Karpas-422 (cell line): ENCODE results near the gene FSTL1. TPM values are rescaled to one million over a fixed set of nuclear protein-coding genes. Genes with fewer than 3 reads are reported as not detected.
"Not testable (repeated sequence)": the region's sequence is repeated elsewhere in the genome, so short reads cannot be mapped to it uniquely, and the experiment has no call there.

Experiments
- DNase-seq: peaks from one replicate; pipeline ENCODE4 v3.0.0-alpha.2; 2015
- H2AFZ ChIP-seq: fragments of 200-600 bp; sonication (generic); 2 replicates; pipeline ENCODE4 v1.6.1; 2014; ENCODE audit warnings: antibody characterized with exemption, low read length, mixed read lengths
- H3K27ac ChIP-seq: fragments of 200-600 bp; sonication (generic); 2 replicates; pipeline ENCODE4 v1.5.1; 2014; ENCODE audit warnings: mild to moderate bottlenecking, low read length, moderate library complexity
- H3K27me3 ChIP-seq: fragments of 200-600 bp; sonication (generic); 2 replicates; pipeline ENCODE4 v1.6.1; 2014; ENCODE audit warnings: low read length, mixed read lengths
- H3K36me3 ChIP-seq: fragments of 200-600 bp; sonication (generic); 2 replicates; pipeline ENCODE4 v1.6.1; 2014; ENCODE audit warnings: low read length, mixed read lengths; ENCODE audit not compliant: insufficient read depth
- H3K4me1 ChIP-seq: fragments of 200-600 bp; sonication (generic); 2 replicates; pipeline ENCODE4 v1.6.1; 2014; ENCODE audit warnings: mild to moderate bottlenecking, low read length, mixed read lengths
- H3K4me2 ChIP-seq: fragments of 200-600 bp; sonication (generic); 2 replicates; pipeline ENCODE4 v1.6.1; 2014; ENCODE audit warnings: low read length, low read depth, mild to moderate bottlenecking; ENCODE audit not compliant: poor library complexity, severe bottlenecking
- H3K4me3 ChIP-seq: fragments of 200-600 bp; sonication (generic); 2 replicates; pipeline ENCODE4 v1.5.1; 2014; ENCODE audit warnings: mild to moderate bottlenecking, antibody characterized with exemption, low read length, mixed read lengths
- H3K79me2 ChIP-seq: fragments of 200-600 bp; sonication (generic); 2 replicates; pipeline ENCODE4 v1.6.1; 2014; ENCODE audit warnings: mild to moderate bottlenecking, low read length, mixed read lengths
- H3K9ac ChIP-seq: fragments of 200-600 bp; sonication (generic); 2 replicates; pipeline ENCODE4 v1.6.0; 2014; ENCODE audit warnings: low read length
- H3K9me2 ChIP-seq: fragments of 200-600 bp; sonication (generic), shearing (Covaris generic); replicated peaks from 2 replicates; pipeline ENCODE4 v1.6.0; 2014; ENCODE audit warnings: mild to moderate bottlenecking, low read length, moderate library complexity; ENCODE audit not compliant: insufficient read depth
- H3K9me3 ChIP-seq: fragments of 300-700, 200-600 bp; sonication (generic); 2 replicates; pipeline ENCODE4 v1.6.1; 2014; ENCODE audit warnings: low read length, mixed read lengths
- H4K20me1 ChIP-seq: fragments of 200-600 bp; sonication (generic); 2 replicates; pipeline ENCODE4 v1.6.1; 2014; ENCODE audit warnings: mild to moderate bottlenecking, antibody characterized with exemption, low read length, low read depth; ENCODE audit not compliant: insufficient read depth
- total RNA-seq: library from RNA; depleted of rRNA; stranded (reverse); fragments of >200 nt; shearing (Covaris generic); gene quantifications from 2 replicates; pipeline ENCODE4 v1.2.3, GENCODE V29; 2014; ENCODE audit warnings: low replicate concordance

The FSTL1 gene
- total RNA-seq, 1 experiment from 2014 or later, result not detected

DNA sequence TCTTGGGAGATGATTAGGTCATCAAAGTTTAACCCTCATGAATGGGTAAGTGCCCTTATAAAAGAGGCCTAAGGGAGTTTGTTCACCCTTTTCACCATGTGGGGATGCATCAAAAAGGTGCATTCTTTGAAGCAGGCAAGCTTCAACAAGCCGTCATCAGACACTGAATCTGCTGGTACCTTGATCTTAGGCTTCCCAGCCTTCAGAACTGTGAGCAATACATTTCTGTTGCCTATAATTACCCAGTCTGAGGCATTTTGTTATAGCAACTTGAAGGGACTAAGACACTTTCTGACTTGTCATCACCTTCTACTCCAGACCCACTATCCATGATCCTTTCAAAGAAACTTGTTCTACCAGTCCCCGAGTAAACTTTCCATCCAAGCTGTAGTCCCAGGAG lies 57.0 kb downstream of the FSTL1 start:
- Histone ChIP-seq H3K4me2 (no peak overlapping the region), H3K79me2 (no peaks in the 10 kb centered on the region), H3K27me3 (no peaks in the 10 kb centered on the region), H2AFZ (no peak overlapping the region), H4K20me1 (no peaks in the 10 kb centered on the region), H3K9me2 (no peaks in the 10 kb centered on the region), H3K36me3 (no peaks in the 10 kb centered on the region), H3K9ac (no peak overlapping the region), H3K27ac (no peak overlapping the region), H3K4me3 (no peak overlapping the region), H3K4me1 (peaks cover 35% of the 10 kb centered on the region), H3K9me3 (no peaks in the 10 kb centered on the region)
- no peak for DNase-seq

- no peak overlapping the region for H2AFZ ChIP-seq
- no peaks in the 10 kb centered on the region for H3K9me3 ChIP-seq
- no peak overlapping the region for H3K4me3 ChIP-seq
- H3K4me1 ChIP-seq, result peaks cover 30% of the 10 kb centered on the region
- no peaks in the 10 kb centered on the region for H3K79me2 ChIP-seq
- no peak for DNase-seq
- no peaks in the 10 kb centered on the region for H3K9me2 ChIP-seq
- no peak overlapping the region for H3K9ac ChIP-seq
- no peaks in the 10 kb centered on the region for H4K20me1 ChIP-seq
- no peaks in the 10 kb centered on the region for H3K36me3 ChIP-seq
- no peaks in the 10 kb centered on the region for H3K27me3 ChIP-seq
- no peak overlapping the region for H3K27ac ChIP-seq
- no peak overlapping the region for H3K4me2 ChIP-seq
These were observed 57.5 kb downstream of the FSTL1 start for GRCh38 chr3:120393243-120393642.

DNA sequence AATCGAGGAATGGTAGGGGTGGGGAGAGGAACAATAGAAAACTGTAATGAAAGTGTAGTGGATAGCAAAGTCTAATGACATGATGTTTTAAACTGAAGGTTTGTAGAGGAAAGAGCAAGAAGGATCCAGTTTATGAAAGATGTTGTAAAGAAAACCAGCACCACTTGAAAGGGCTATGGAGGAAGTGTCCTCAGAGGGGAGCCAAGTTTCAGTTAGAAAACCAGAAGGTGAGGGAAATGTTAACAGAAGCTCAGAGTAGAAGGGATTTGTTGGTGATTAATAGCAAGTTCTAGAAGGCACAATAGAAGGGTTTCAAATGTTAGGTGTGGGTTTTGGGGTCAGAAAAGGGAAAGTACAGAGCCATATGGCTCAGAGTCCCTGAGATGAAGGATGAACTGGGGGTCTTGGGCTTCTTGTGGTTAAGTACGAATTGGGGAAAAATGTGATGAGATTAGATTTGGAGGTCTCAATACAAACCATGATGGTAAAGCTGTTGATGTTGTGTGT lies 67.8 kb downstream of the FSTL1 start:
- no peak for DNase-seq
- H3K9ac ChIP-seq, result no peak overlapping the region
- no peaks in the 10 kb centered on the region for H3K9me2 ChIP-seq
- H3K27ac ChIP-seq, result no peak overlapping the region
- H3K36me3 ChIP-seq, result no peaks in the 10 kb centered on the region
- no peaks in the 10 kb centered on the region for H3K27me3 ChIP-seq
- H4K20me1 ChIP-seq, result no peaks in the 10 kb centered on the region
- no peaks in the 10 kb centered on the region for H3K9me3 ChIP-seq
- no peak overlapping the region for H2AFZ ChIP-seq
- H3K4me1 ChIP-seq, result no peaks in the 10 kb centered on the region
- H3K4me2 ChIP-seq, result no peak overlapping the region
- H3K4me3 ChIP-seq, result no peak overlapping the region
- no peaks in the 10 kb centered on the region for H3K79me2 ChIP-seq

GRCh38 chr3:120381503-120381902 lies 69.3 kb downstream of the FSTL1 start:
- Histone ChIP-seq H3K4me2 (no peak overlapping the region), H3K27me3 (no peaks in the 10 kb centered on the region), H3K27ac (no peak overlapping the region), H3K9me3 (no peaks in the 10 kb centered on the region), H3K9me2 (no peaks in the 10 kb centered on the region), H4K20me1 (no peaks in the 10 kb centered on the region), H3K4me3 (no peak overlapping the region), H2AFZ (no peak overlapping the region), H3K4me1 (no peaks in the 10 kb centered on the region), H3K79me2 (no peaks in the 10 kb centered on the region), H3K9ac (no peak overlapping the region), H3K36me3 (no peaks in the 10 kb centered on the region)
- no peak for DNase-seq

GRCh38 chr3:120377948-120378347 lies 72.8 kb downstream of the FSTL1 start:
- not testable (repeated sequence) for H4K20me1 ChIP-seq, H3K4me3 ChIP-seq, H3K27ac ChIP-seq, H3K4me2 ChIP-seq, H3K9me2 ChIP-seq, H3K36me3 ChIP-seq, H3K9ac ChIP-seq, H3K4me1 ChIP-seq, H2AFZ ChIP-seq, DNase-seq, H3K79me2 ChIP-seq, H3K9me3 ChIP-seq, H3K27me3 ChIP-seq

DNA sequence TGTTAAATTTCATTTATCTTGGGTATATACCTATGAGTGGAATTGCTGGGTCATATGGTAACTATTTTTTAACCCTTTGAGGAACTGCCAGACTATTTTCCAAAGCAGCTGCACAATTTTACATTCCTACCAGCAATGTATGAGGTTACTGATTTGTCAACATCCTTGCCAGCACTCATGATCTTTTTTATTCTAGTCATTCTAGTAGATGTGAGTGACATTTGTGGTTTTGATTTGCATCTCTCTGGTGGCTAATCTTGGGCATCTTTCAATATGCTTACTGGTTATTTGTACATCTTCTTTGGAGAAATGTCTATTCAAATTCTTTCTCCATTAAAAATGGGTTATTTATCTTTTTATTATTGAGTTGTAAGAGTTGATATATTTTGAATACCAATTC lies 80.3 kb downstream of the FSTL1 start:
- no peaks in the 10 kb centered on the region for H3K79me2 ChIP-seq
- no peak overlapping the region for H3K27ac ChIP-seq
- no peaks in the 10 kb centered on the region for H3K36me3 ChIP-seq
- no peak overlapping the region for H3K4me2 ChIP-seq
- H4K20me1 ChIP-seq, result no peaks in the 10 kb centered on the region
- no peak overlapping the region for H3K9ac ChIP-seq
- no peaks in the 10 kb centered on the region for H3K9me2 ChIP-seq
- no peak overlapping the region for H3K4me3 ChIP-seq
- H2AFZ ChIP-seq, result no peak overlapping the region
- DNase-seq, result no peak
- H3K9me3 ChIP-seq, result no peaks in the 10 kb centered on the region
- peaks cover 23% of the 10 kb centered on the region for H3K4me1 ChIP-seq
- H3K27me3 ChIP-seq, result no peaks in the 10 kb centered on the region

DNA sequence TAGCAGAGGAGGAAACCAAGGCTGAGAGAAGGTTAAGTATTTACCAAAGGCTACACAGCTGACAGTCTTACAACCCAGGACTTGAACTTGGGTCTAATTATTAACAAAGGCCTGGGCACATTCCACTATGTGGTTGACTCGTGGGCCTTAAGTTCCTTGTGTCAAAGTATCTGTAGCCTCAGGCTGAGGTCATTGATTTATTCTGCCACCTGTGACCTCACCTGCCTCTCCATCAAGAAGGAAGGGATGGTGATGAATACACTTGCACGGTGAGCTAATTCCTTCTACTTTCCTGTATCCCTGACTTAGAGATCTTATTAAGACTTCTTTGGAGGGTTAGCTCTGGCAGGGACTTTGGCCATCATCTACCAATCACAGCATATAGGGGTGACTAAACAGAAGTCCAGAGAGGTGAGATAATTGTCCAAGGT lies 81.7 kb downstream of the FSTL1 start:
- H2AFZ ChIP-seq, result no peak overlapping the region
- no peaks in the 10 kb centered on the region for H3K36me3 ChIP-seq
- H3K79me2 ChIP-seq, result no peaks in the 10 kb centered on the region
- no peaks in the 10 kb centered on the region for H3K9me3 ChIP-seq
- no peak for DNase-seq
- no peak overlapping the region for H3K4me3 ChIP-seq
- H3K27me3 ChIP-seq, result no peaks in the 10 kb centered on the region
- H3K9ac ChIP-seq, result no peak overlapping the region
- peaks cover 24% of the 10 kb centered on the region for H3K4me1 ChIP-seq
- H3K9me2 ChIP-seq, result no peaks in the 10 kb centered on the region
- H3K4me2 ChIP-seq, result no peak overlapping the region
- no peak overlapping the region for H3K27ac ChIP-seq
- no peaks in the 10 kb centered on the region for H4K20me1 ChIP-seq

DNA sequence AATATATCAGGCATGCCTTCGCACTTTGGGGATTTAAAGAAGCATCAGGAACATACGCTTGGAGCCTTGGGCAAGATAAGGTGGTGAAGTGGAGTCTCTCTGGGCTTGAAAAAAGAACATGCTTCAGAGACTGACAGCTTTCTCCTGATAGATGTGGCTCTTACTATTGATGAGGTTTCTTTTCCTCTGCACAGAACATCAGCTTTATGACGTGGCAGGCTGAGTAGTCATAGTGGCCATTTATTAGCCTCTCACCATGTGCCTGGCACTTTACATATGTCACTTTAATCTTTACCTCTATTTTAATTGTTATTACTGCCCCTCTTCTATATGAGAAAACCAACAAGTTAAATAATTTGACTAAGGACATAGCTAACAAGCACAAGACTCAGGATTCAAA lies 82.6 kb downstream of the FSTL1 start:
- DNase-seq, result no peak
- Histone ChIP-seq H3K9ac (no peak overlapping the region), H3K27ac (no peak overlapping the region), H4K20me1 (no peaks in the 10 kb centered on the region), H3K79me2 (no peaks in the 10 kb centered on the region), H3K4me1 (peaks cover 26% of the 10 kb centered on the region), H3K27me3 (no peaks in the 10 kb centered on the region), H3K4me3 (no peak overlapping the region), H3K9me3 (no peaks in the 10 kb centered on the region), H3K9me2 (no peaks in the 10 kb centered on the region), H2AFZ (no peak overlapping the region), H3K36me3 (no peaks in the 10 kb centered on the region), H3K4me2 (no peak overlapping the region)

DNA sequence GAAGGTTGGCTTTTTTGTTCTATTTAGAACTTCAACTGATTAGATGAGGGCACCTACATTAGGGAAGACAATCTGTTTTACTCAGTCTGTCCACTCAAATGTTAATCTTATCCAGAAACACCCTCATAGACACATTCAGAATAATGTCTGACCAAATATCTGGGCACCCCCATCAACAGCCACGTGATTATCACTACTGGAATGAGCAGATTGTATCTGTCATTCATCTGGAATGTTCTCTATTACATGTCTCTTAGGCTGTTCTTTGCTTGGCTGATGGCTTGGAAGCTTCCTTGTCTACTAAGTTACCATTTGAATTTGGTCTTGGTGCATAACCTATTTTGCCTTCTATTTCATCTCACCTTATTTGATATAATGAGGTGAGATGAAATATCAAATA lies 86.0 kb downstream of the FSTL1 start:
- DNase-seq, result no peak
- Histone ChIP-seq H3K9me3 (no peaks in the 10 kb centered on the region), H3K9ac (no peak overlapping the region), H3K79me2 (no peaks in the 10 kb centered on the region), H3K4me2 (no peak overlapping the region), H2AFZ (no peak overlapping the region), H3K36me3 (no peaks in the 10 kb centered on the region), H4K20me1 (no peaks in the 10 kb centered on the region), H3K4me1 (peaks cover 12% of the 10 kb centered on the region), H3K9me2 (no peaks in the 10 kb centered on the region), H3K4me3 (no peak overlapping the region), H3K27me3 (no peaks in the 10 kb centered on the region), H3K27ac (no peak overlapping the region)
